Stimulated activated CD8-positive, alpha-beta memory T cell treated with anti-CD3 and anti-CD28 coated beads, Interleukin-4, amount 100 ng/mL, for 24 hours (primary cell): ENCODE results near the gene C11orf58.

Source experiments
- DNase-seq: peaks from one replicate; pipeline ENCODE4 v3.0.0-alpha.2; 2020; ENCODE audit warnings: low read depth

The C11orf58 gene

GRCh38 chr11:16804104-16804947, 65.9 kb downstream of the C11orf58 start:
- DNase-seq = no peak

DNA sequence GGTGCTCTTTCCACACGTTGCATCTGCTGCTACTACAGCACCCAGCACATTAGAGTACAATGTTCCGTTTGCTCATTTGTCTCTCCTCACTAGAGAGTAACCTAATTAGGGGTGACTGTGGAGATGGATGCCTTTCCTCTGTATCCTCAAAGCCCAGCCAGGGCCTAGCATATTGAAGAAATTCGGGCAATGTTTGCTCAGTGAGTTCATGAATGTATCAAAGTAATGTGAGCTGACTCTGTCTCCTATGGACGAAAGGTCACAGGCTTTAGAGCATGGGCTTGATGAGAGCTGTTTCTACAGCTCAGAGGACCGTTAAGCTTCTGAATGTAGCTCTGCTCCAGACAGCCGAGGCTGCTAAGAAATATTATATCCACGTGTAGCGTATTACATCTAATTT, 67.5 kb downstream of the C11orf58 start:
- no peak for DNase-seq

DNA sequence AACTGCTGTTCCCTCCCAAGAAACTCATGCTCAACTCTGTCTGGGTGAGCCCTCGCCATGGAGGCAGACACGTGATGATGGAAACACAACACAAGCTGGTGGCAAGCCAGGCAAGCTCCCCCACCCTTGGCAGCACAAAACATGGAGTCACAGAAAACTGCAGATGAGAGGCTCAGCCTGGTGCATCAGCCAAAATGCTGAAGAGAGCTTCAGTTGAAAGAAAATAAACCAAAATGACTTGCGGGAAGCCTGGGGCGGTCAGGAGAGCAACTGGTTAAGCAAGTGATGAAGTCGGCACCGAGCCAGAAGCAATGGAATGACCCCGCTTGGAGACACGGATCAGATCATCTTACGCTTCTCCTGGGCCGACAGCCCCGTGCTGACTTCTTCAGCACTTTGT, 68.3 kb downstream of the C11orf58 start:
- no peak for DNase-seq

DNA sequence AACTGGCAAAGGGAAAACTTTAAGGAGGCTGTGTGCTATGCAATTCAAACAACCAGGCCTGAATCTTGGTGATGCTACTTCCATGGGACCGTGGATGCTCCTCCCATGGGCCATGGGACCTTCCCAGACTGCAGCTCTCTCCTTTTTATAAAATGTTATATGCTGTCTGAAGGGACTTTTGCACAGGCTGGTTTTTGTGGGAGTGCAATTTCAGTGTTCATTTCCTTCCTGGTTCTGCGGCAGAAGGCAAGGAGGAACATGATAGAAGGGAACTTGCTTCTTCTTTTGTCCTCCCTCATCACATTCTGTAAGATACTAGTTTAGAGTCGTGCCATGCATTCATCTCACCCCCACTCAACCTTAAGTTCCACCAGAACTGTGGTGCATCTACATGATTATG, 68.9 kb downstream of the C11orf58 start:
- no peak for DNase-seq
